K562 (cell line): ENCODE measurements around the gene PPP6C. TPM values are rescaled to one million over a fixed set of nuclear protein-coding genes. Genes with fewer than 3 reads are reported as not detected.

Experiments used
- ATAC-seq: fragments of 200-7000 bp; cut with Tn5 transposase; 3 replicates; pipeline ENCODE4 v1.9.1; 2020; ENCODE audit warnings: moderate library complexity
- BruUV-seq: library from RNA; stranded (reverse); fragments of 400-500 nt; replicated peaks from 2 replicates; lab custom pipeline; 2021; lab: Mats Ljungman, UMichigan
- CTCF ChIA-PET: fragments of 300-600 bp; formaldehyde crosslinking; extraction: SDS; loops from one replicate; lab custom pipeline; 2021; ENCODE audit warnings: low intra/inter-chr PET ratio; lab: Yijun Ruan, JAX
- POLR2A ChIA-PET: fragments of 300-600, 350-650 bp; sonication (Branson Sonifier 250); formaldehyde crosslinking; extraction: SDS; loops from one replicate; lab custom pipeline; 2021; ENCODE audit warnings: antibody characterized with exemption, inconsistent platforms; lab: Yijun Ruan, JAX
- DNase-seq, 4 experiments: peaks; one replicate each; pipeline versions ENCODE4 v3.0.0 to v3.0.0-alpha.2; 2011 to 2018; ENCODE audit warnings: low spot score in 3 of 4, mixed read lengths in 3 of 4; ENCODE audit errors: extremely low read depth in 1 of 4
- FAIRE-seq: peaks from 2 replicates; lab custom pipeline; 2011; peaks lifted over from hg19 to GRCh38; lab: Jason Lieb, UNC
- H2AFZ ChIP-seq: 2 replicates; pipeline ENCODE4 v1.6.0; 2011; ENCODE audit warnings: low read depth, low read length, control low read depth, inconsistent platforms
- H3K27ac ChIP-seq: fragments of 200-600 bp; 3 replicates; pipeline ENCODE4 v1.8.0; 2011; ENCODE audit warnings: low read depth, mild to moderate bottlenecking, control low read depth, inconsistent platforms, low read length, moderate library complexity, mixed read lengths; ENCODE audit errors: extremely low read depth
- H3K27me3 ChIP-seq, 2 experiments: fragments of 300-600 bp in 1 of 2; 2 replicates in 1 of 2; 3 replicates in 1 of 2; pipeline versions ENCODE4 v1.6.0 to v1.8.0; 2011; ENCODE audit warnings: inconsistent platforms in 2 of 2, low read length in 2 of 2, mild to moderate bottlenecking in 1 of 2, mixed read lengths in 1 of 2, moderate library complexity in 1 of 2; ENCODE audit not compliant: control insufficient read depth in 2 of 2, insufficient read depth in 2 of 2
- H3K36me3 ChIP-seq: fragments of 300-600 bp; 3 replicates; pipeline ENCODE4 v1.8.0; 2011; ENCODE audit warnings: mild to moderate bottlenecking, low read length, inconsistent platforms; ENCODE audit not compliant: control insufficient read depth, insufficient read depth
- H3K4me1 ChIP-seq, 2 experiments: fragments of 200-600 bp in 1 of 2; replicated peaks in 1 of 2; 2 replicates in 1 of 2; 3 replicates in 1 of 2; pipeline versions ENCODE4 v1.5.1 to v1.8.0; 2011; ENCODE audit warnings: inconsistent platforms in 2 of 2, low read length in 2 of 2, mild to moderate bottlenecking in 1 of 2, mixed read lengths in 1 of 2, moderate library complexity in 1 of 2; ENCODE audit not compliant: control insufficient read depth in 2 of 2, insufficient read depth in 2 of 2
- H3K4me2 ChIP-seq: 2 replicates; pipeline ENCODE4 v1.6.1; 2011; ENCODE audit warnings: low read length, control low read depth, inconsistent platforms, mixed read lengths; ENCODE audit not compliant: insufficient read depth
- H3K4me3 ChIP-seq: fragments of 200-600 bp; sonication (generic), shearing (Covaris generic); 2 replicates; pipeline ENCODE4 v1.5.1; 2016; ENCODE audit warnings: control low read depth, inconsistent platforms
- H3K79me2 ChIP-seq: fragments of 200-600 bp; 3 replicates; pipeline ENCODE4 v1.8.0; 2011; ENCODE audit warnings: low read length, inconsistent platforms; ENCODE audit not compliant: control insufficient read depth, insufficient read depth
- H3K9ac ChIP-seq, 2 experiments: 2 replicates each; pipeline versions ENCODE4 v1.6.0 to v1.6.1; 2011; ENCODE audit warnings: low read depth in 2 of 2, low read length in 2 of 2, control low read depth in 1 of 2, inconsistent platforms in 1 of 2, mild to moderate bottlenecking in 1 of 2, mixed read lengths in 1 of 2; ENCODE audit not compliant: insufficient read depth in 1 of 2
- H3K9me1 ChIP-seq: one replicate; pipeline ENCODE4 v1.6.0; 2011; ENCODE audit warnings: inconsistent platforms, mild to moderate bottlenecking, low read length, moderate library complexity; ENCODE audit not compliant: control insufficient read depth, insufficient read depth
- H3K9me3 ChIP-seq: replicated peaks from 2 replicates; pipeline ENCODE4 v1.5.1; 2011; ENCODE audit warnings: low read depth, low read length, inconsistent platforms; ENCODE audit not compliant: control insufficient read depth, insufficient read depth
- H4K20me1 ChIP-seq: replicated peaks from 2 replicates; pipeline ENCODE4 v1.6.1; 2011; ENCODE audit warnings: low read length, inconsistent platforms, mixed read lengths; ENCODE audit not compliant: control insufficient read depth, insufficient read depth
- BCOR ChIP-seq: fragments of 450-650 bp; IDR thresholded peaks from 2 replicates; pipeline ENCODE4 v1.6.1; 2016
- KDM1A ChIP-seq, 2 experiments: fragments of 450-650 bp; IDR thresholded peaks; 2 replicates each; pipeline ENCODE4 v1.6.1; 2016; ENCODE audit warnings: mild to moderate bottlenecking in 2 of 2
- MCM5 ChIP-seq: fragments of 450-650 bp; IDR thresholded peaks from 2 replicates; pipeline ENCODE4 v1.6.1; 2016; ENCODE audit warnings: low read depth
- NFE2 ChIP-seq: IDR thresholded peaks from 2 replicates; pipeline ENCODE4 v1.6.1; 2014; ENCODE audit warnings: antibody characterized with exemption, low read depth
- POLR2A ChIP-seq: fragments of 450-650 bp; conservative IDR thresholded peaks from 2 replicates; pipeline ENCODE4 v1.6.1; 2016
- RBM25 ChIP-seq: fragments of 200-400 bp; formaldehyde crosslinking; IDR thresholded peaks from 2 replicates; pipeline ENCODE4 v1.6.1; 2018; ENCODE audit warnings: low read length, low read depth, moderate library complexity; ENCODE audit not compliant: severe bottlenecking
- ZBTB17 ChIP-seq: fragments of 450-650 bp; formaldehyde crosslinking; IDR thresholded peaks from 2 replicates; pipeline ENCODE4 v1.4.0; 2020; ENCODE audit warnings: mild to moderate bottlenecking
- WGBS: fragments of 100-300 bp; shearing (Covaris generic); methylation state at CpG from one replicate; pipeline ENCODE4 v1.1.6; 2016; ENCODE audit warnings: low coverage, mixed read lengths; ENCODE audit not compliant: insufficient coverage; ENCODE audit errors: missing lambda C conversion rate; 5-methylcytosine and 5-hydroxymethylcytosine counted together
- in situ Hi-C: fragments of 300-500 bp; cut with MboI; formaldehyde crosslinking; loops from 4 replicates; pipeline ENCODE4 v1.15.0; 2018; ENCODE audit warnings: inconsistent platforms, mixed read lengths
- intact Hi-C: fragments of 100-400 bp; cut with micrococcal nuclease; formaldehyde crosslinking; loops from 2 replicates; pipeline ENCODE4 v1.14.2; 2022
- polyA plus RNA-seq, 8 experiments: library from polyadenylated mRNA; depleted of rRNA in 4 of 8; stranded (reverse) in 5 of 8; unstranded in 3 of 8; fragments of >200 nt; fragmentation: Nextera tagmentation in 2 of 8; fragmentation: Illumina TruSeq in 1 of 8; extraction: Ambion mirVana in 2 of 8; extraction: Trizol in 1 of 8; gene quantifications; 2 replicates each; pipeline versions ENCODE4 v1.2.1 to v1.2.3, GENCODE V29; 2011 to 2014; ENCODE audit warnings: inconsistent platforms in 1 of 8, missing spikeins in 1 of 8
- total RNA-seq, 7 experiments: library from RNA; depleted of rRNA in 6 of 7; stranded (reverse); fragments of >200 nt in 6 of 7; fragmentation: Illumina TruSeq in 2 of 7; extraction: Trizol in 2 of 7; gene quantifications; 2 replicates each; pipeline versions ENCODE4 v1.2.1 to v1.2.3, GENCODE V29; 2011 to 2021; ENCODE audit warnings: low replicate concordance in 1 of 7
- TF ChIP-seq, protein P1 (sequence below), 2 experiments: fragments of 450-650 bp; formaldehyde crosslinking in 1 of 2; IDR thresholded peaks; 2 replicates each; pipeline versions ENCODE4 v1.4.0 to v1.6.1; 2014 to 2020; ENCODE audit warnings: mild to moderate bottlenecking in 2 of 2, borderline replicate concordance in 1 of 2, low read depth in 1 of 2

The PPP6C gene
- total and polyA plus RNA-seq, 9 of the 15 experiments (the other 6 are each of a cell fraction or from before 2014, with no cell fraction given), result 18.8 to 44.8 (median 38.3) TPM

DNA sequence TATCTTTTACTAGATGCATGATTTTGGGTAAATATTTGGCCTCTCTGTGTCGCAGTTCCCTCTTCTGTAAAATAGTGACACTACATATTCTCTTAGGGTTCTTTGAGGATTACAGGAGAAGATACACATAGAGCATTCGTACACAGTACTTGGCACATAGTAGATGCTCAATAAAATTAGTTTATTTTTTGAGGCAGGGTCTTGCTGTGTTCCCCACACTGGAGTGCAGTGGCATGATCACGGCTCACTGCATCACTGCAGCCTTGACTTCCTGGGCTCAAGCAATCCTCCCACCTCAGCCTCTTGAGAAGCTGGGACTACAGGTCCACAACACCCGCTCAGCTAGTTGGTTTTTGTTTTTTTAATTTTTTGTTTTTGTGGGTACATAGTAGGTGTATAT, 47.9 kb downstream of the PPP6C start:
- TF ChIP-seq MCM5, result no peak
- TF ChIP-seq KDM1A (IDR thresholded peaks at IDR 0.05), result peak in 1 of 2 experiments; percentile 47; a peak in 2 of 4 replicates
- TF ChIP-seq RBM25, result peak; percentile 13
- peak; percentile 58 for TF ChIP-seq BCOR
- in situ Hi-C loops, result loop anchor here (10.0 kb wide), 2 partner anchors 207 to 277 kb away; partner anchors contain the start of genes ARPC5L and RPL35
- no peak for ATAC-seq
- H3K9me3 ChIP-seq, result no peaks in the 10 kb centered on the region
- no peaks in the 10 kb centered on the region for H4K20me1 ChIP-seq
- TSS peak; percentile 49 for BruUV-seq
- H3K4me1 ChIP-seq, result peaks cover 0 to 8% of the 10 kb centered on the region in 2 experiments; a peak in 3 of 5 replicates
- intact Hi-C loops, result loop anchor here (2.0 to 5.0 kb wide), 5 partner anchors 21 to 367 kb away; partner anchors contain the start of gene ARPC5L
- ChIA-PET POLR2A (interaction anchor here (0.6 to 1.6 kb wide), 2 partner anchors 10 to 125 kb away, joined by 4 to 6 read pairs; no protein-coding TSS in a partner anchor), CTCF (no interaction called here)
- no peaks in the 10 kb centered on the region for H3K27me3 ChIP-seq
- H3K4me3 ChIP-seq, result no peak overlapping the region
- no peak overlapping the region for H3K9ac ChIP-seq
- WGBS, result 90% methylated on average over 4 of the region's 4 CpGs
- no peak for DNase-seq
- H3K36me3 ChIP-seq, result peaks cover 13% of the 10 kb centered on the region; the same call in 2 of the 3 replicates
- no peak overlapping the region for H2AFZ ChIP-seq
- peaks cover 39% of the 10 kb centered on the region for H3K79me2 ChIP-seq
- peak; percentile 19 for FAIRE-seq
- H3K4me2 ChIP-seq, result no peak overlapping the region
- no peaks in the 10 kb centered on the region for H3K9me1 ChIP-seq
- H3K27ac ChIP-seq, result no peak overlapping the region

GRCh38 chr9:125141251-125141650, 48.4 kb downstream of the PPP6C start:
- peaks cover 13% of the 10 kb centered on the region; the same call in 2 of the 3 replicates for H3K36me3 ChIP-seq
- no peak overlapping the region for H3K4me3 ChIP-seq
- 46% methylated on average over 3 of the region's 3 CpGs for WGBS
- no peak overlapping the region for H3K27ac ChIP-seq
- FAIRE-seq (no peak), DNase-seq (no peak), ATAC-seq (no peak)
- no peak overlapping the region for H2AFZ ChIP-seq
- H3K9me1 ChIP-seq, result no peaks in the 10 kb centered on the region
- H3K9ac ChIP-seq, result no peak overlapping the region
- ChIA-PET CTCF (no interaction called here), POLR2A (interaction anchor here (0.6 to 1.6 kb wide), 2 partner anchors 10 to 219 kb away, joined by 3 to 6 read pairs; no protein-coding TSS in a partner anchor)
- no peaks in the 10 kb centered on the region for H3K9me3 ChIP-seq
- in situ Hi-C loops (loop anchor here (10.0 kb wide), 2 partner anchors 206 to 276 kb away; partner anchors contain the start of genes ARPC5L and RPL35), intact Hi-C loops (loop anchor here (5.0 kb wide), 1 partner anchor 231 kb away; no protein-coding TSS in a partner anchor)
- no peaks in the 10 kb centered on the region for H4K20me1 ChIP-seq
- H3K4me1 ChIP-seq, result peaks cover 0 to 8% of the 10 kb centered on the region in 2 experiments; a peak in 3 of 5 replicates
- no peaks in the 10 kb centered on the region for H3K27me3 ChIP-seq
- BruUV-seq, result no TSS peak
- H3K79me2 ChIP-seq, result peaks cover 39% of the 10 kb centered on the region
- H3K4me2 ChIP-seq, result no peak overlapping the region
- no peak for TF ChIP-seq POLR2A
- no peak for TF ChIP-seq ZBTB17 (CRISPR knock-in tag)
- TF ChIP-seq, protein P1, sequence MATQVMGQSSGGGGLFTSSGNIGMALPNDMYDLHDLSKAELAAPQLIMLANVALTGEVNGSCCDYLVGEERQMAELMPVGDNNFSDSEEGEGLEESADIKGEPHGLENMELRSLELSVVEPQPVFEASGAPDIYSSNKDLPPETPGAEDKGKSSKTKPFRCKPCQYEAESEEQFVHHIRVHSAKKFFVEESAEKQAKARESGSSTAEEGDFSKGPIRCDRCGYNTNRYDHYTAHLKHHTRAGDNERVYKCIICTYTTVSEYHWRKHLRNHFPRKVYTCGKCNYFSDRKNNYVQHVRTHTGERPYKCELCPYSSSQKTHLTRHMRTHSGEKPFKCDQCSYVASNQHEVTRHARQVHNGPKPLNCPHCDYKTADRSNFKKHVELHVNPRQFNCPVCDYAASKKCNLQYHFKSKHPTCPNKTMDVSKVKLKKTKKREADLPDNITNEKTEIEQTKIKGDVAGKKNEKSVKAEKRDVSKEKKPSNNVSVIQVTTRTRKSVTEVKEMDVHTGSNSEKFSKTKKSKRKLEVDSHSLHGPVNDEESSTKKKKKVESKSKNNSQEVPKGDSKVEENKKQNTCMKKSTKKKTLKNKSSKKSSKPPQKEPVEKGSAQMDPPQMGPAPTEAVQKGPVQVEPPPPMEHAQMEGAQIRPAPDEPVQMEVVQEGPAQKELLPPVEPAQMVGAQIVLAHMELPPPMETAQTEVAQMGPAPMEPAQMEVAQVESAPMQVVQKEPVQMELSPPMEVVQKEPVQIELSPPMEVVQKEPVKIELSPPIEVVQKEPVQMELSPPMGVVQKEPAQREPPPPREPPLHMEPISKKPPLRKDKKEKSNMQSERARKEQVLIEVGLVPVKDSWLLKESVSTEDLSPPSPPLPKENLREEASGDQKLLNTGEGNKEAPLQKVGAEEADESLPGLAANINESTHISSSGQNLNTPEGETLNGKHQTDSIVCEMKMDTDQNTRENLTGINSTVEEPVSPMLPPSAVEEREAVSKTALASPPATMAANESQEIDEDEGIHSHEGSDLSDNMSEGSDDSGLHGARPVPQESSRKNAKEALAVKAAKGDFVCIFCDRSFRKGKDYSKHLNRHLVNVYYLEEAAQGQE (IDR thresholded peaks at IDR 0.05; ENCODE audit: borderline replicate concordance), result no peak
- TF ChIP-seq, protein P1 (CRISPR knock-in tag; IDR thresholded peaks at IDR 0.05; ENCODE audit: low read depth), result no peak
- no peak for TF ChIP-seq NFE2
